Panc1 (cell line): ENCODE results near the gene BBX. TPM values are rescaled to one million over a fixed set of nuclear protein-coding genes. Genes with fewer than 3 reads are reported as not detected.

Experiments
- ATAC-seq: fragments of 200-7000 bp; cut with Tn5 transposase; 2 replicates; pipeline ENCODE4 v1.9.1; 2020; ENCODE audit warnings: mild to moderate bottlenecking, moderate library complexity
- BruUV-seq: library from RNA; stranded (reverse); fragments of 400-500 nt; replicated peaks from 2 replicates; lab custom pipeline; 2021; lab: Mats Ljungman, UMichigan
- CTCF ChIA-PET: fragments of 300-600 bp; sonication (Branson Sonifier 250); formaldehyde crosslinking; loops from one replicate; lab custom pipeline; 2022; ENCODE audit warnings: antibody characterized with exemption; lab: Charles Lee
- POLR2A ChIA-PET: fragments of 300-600 bp; sonication (Branson Sonifier 250); formaldehyde crosslinking; loops from one replicate; lab custom pipeline; 2022; ENCODE audit warnings: antibody characterized with exemption; lab: Charles Lee
- DNase-seq: peaks from one replicate; pipeline ENCODE4 v3.0.0-alpha.2; 2010; ENCODE audit warnings: low read depth, low spot score
- H3K27ac ChIP-seq: 2 replicates; pipeline ENCODE4 v1.5.1; 2011; ENCODE audit warnings: mild to moderate bottlenecking, low read length, inconsistent platforms
- H3K27me3 ChIP-seq: fragments of 200-500 bp; sonication (Bioruptor generic); 2 replicates; pipeline ENCODE4 v1.6.0; 2014; ENCODE audit warnings: low read length, inconsistent platforms; ENCODE audit not compliant: control insufficient read depth, insufficient read depth
- H3K36me3 ChIP-seq: fragments of 200-500 bp; sonication (Bioruptor generic); 2 replicates; pipeline ENCODE4 v1.5.1; 2014; ENCODE audit warnings: inconsistent platforms, mild to moderate bottlenecking, low read length, moderate library complexity; ENCODE audit not compliant: control insufficient read depth, insufficient read depth
- H3K4me1 ChIP-seq: 2 replicates; pipeline ENCODE4 v1.5.1; 2011; ENCODE audit warnings: inconsistent platforms, mild to moderate bottlenecking, low read length, moderate library complexity; ENCODE audit not compliant: control insufficient read depth, insufficient read depth
- H3K4me3 ChIP-seq, 2 experiments: 2 replicates each; pipeline ENCODE4 v1.5.1; 2011 to 2012; ENCODE audit warnings: low read depth in 2 of 2, low read length in 2 of 2, mild to moderate bottlenecking in 2 of 2, inconsistent platforms in 1 of 2, moderate library complexity in 1 of 2
- H3K9me3 ChIP-seq: fragments of 200-500 bp; sonication (Bioruptor generic); 2 replicates; pipeline ENCODE4 v1.5.1; 2014; ENCODE audit warnings: low read depth, mild to moderate bottlenecking, inconsistent platforms, low read length, moderate library complexity; ENCODE audit not compliant: control insufficient read depth, insufficient read depth
- CTCF ChIP-seq: fragments of 450-650 bp; IDR thresholded peaks from 2 replicates; pipeline ENCODE4 v1.5.1; 2017; ENCODE audit warnings: mild to moderate bottlenecking
- POLR2AphosphoS5 ChIP-seq: IDR thresholded peaks from 2 replicates; pipeline ENCODE4 v1.6.1; 2012; ENCODE audit warnings: mild to moderate bottlenecking, low read depth, low read length, moderate library complexity
- REST ChIP-seq, 2 experiments: IDR thresholded peaks; 2 replicates each; pipeline ENCODE4 v1.6.1; 2011 to 2012; ENCODE audit warnings: low read depth in 2 of 2, control low read depth in 1 of 2, low read length in 1 of 2, mild to moderate bottlenecking in 1 of 2, moderate library complexity in 1 of 2; ENCODE audit not compliant: insufficient read depth in 1 of 2
- SIN3A ChIP-seq: IDR thresholded peaks from 2 replicates; pipeline ENCODE4 v1.6.1; 2012; ENCODE audit warnings: low read depth, mild to moderate bottlenecking, low read length, moderate library complexity, borderline replicate concordance; ENCODE audit not compliant: insufficient read depth
- TCF7L2 ChIP-seq: IDR thresholded peaks from 2 replicates; pipeline ENCODE4 v1.6.1; 2011; ENCODE audit warnings: mild to moderate bottlenecking, low read depth, low read length, inconsistent platforms
- in situ Hi-C: cut with HindIII; loops from 2 replicates; pipeline ENCODE4 v1.10.0; 2016; ENCODE audit warnings: low sequenced_read_pairs, low pct_unique_long_range_greater_than_20kb
- intact Hi-C: fragments of 100-400 bp; cut with micrococcal nuclease; formaldehyde crosslinking; loops from one replicate; pipeline ENCODE4 v1.10.0; 2022; ENCODE audit not compliant: unreplicated experiment
- total RNA-seq: library from RNA; stranded (reverse); gene quantifications from one replicate; pipeline ENCODE4 v1.2.1, GENCODE V29; 2021; ENCODE audit not compliant: unreplicated experiment

The BBX gene
- total RNA-seq, 1 experiment from 2014 or later, result 28.5 TPM

DNA sequence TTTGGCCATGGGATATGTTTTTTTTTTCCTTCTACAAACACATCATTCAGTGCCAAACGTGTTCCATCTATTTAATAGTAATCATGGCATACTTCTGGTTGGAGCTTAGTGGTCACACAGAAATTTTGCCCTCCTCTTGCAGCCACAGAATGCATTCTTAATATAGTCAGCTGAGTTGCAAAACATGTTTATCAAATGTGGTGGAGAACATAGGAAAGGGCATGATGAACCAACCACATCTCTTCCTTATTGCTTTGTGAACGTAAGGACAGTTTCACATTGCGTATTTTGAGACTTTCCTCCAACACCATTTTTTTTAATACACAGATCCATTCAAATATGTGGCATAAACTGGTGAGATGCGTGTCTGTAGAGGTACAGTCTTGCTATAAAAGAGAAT lies 106.8 kb downstream of the BBX start:
- Histone ChIP-seq H3K9me3 (no peaks in the 10 kb centered on the region), H3K4me3 (no peak overlapping the region), H3K27me3 (no peaks in the 10 kb centered on the region), H3K27ac (no peak overlapping the region), H3K36me3 (no peaks in the 10 kb centered on the region), H3K4me1 (no peaks in the 10 kb centered on the region)
- intact Hi-C loops (no loop called here), in situ Hi-C loops (no loop called here)
- ATAC-seq (no peak), DNase-seq (no peak)
- ChIA-PET POLR2A (no interaction called here), CTCF (no interaction called here)
- TF ChIP-seq CTCF (no peak), SIN3A (no peak), REST (IDR thresholded peaks at IDR 0.05; ENCODE audit: insufficient read depth in 1 of 2, low read depth in 2 of 2, low read length in 1 of 2) (no peak), POLR2AphosphoS5 (no peak), TCF7L2 (no peak)
- BruUV-seq, result no TSS peak

DNA sequence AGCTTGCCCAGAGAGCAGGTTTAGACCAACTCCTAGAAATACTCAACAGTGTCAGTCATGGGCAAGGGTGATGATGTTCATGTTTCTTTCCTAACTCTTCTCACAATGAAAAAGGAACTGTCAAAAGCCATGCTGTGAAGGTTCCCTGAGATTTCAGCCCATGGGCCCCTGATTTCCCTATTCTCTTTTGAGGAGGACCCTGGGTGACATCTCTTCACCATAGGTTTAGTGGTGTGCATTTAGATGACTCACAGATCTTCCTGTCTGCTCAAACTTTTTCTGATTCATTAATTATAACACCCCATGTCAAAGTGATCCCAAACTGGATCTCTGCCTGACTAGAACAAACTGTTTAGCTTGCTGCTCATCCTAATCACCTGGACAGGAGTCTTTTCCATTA lies 108.0 kb downstream of the BBX start:
- BruUV-seq, result no TSS peak
- Histone ChIP-seq H3K9me3 (no peaks in the 10 kb centered on the region), H3K27ac (no peak overlapping the region), H3K4me1 (no peaks in the 10 kb centered on the region), H3K36me3 (no peaks in the 10 kb centered on the region), H3K27me3 (no peaks in the 10 kb centered on the region), H3K4me3 (no peak overlapping the region)
- intact Hi-C loops (no loop called here), in situ Hi-C loops (no loop called here)
- TF ChIP-seq CTCF, result no peak
- no peak for TF ChIP-seq REST (IDR thresholded peaks at IDR 0.05; ENCODE audit: insufficient read depth in 1 of 2, low read depth in 2 of 2, low read length in 1 of 2)
- DNase-seq (no peak), ATAC-seq (no peak)
- ChIA-PET POLR2A (no interaction called here), CTCF (interaction anchor here (0.6 kb wide), 1 partner anchor 12 kb away, joined by 4 read pairs; no protein-coding TSS in a partner anchor)
